Measurements from ENCODE around the gene PROB1.

- no peak for TF ChIP-seq POLR2A (IDR thresholded peaks at IDR 0.05)
- TF ChIP-seq, protein P1, sequence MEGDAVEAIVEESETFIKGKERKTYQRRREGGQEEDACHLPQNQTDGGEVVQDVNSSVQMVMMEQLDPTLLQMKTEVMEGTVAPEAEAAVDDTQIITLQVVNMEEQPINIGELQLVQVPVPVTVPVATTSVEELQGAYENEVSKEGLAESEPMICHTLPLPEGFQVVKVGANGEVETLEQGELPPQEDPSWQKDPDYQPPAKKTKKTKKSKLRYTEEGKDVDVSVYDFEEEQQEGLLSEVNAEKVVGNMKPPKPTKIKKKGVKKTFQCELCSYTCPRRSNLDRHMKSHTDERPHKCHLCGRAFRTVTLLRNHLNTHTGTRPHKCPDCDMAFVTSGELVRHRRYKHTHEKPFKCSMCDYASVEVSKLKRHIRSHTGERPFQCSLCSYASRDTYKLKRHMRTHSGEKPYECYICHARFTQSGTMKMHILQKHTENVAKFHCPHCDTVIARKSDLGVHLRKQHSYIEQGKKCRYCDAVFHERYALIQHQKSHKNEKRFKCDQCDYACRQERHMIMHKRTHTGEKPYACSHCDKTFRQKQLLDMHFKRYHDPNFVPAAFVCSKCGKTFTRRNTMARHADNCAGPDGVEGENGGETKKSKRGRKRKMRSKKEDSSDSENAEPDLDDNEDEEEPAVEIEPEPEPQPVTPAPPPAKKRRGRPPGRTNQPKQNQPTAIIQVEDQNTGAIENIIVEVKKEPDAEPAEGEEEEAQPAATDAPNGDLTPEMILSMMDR (IDR thresholded peaks at IDR 0.05) = no peak
- TF ChIP-seq EP300 (IDR thresholded peaks at IDR 0.05; ENCODE audit: low read depth) = no peak
- TF ChIP-seq POLR2AphosphoS5 (IDR thresholded peaks at IDR 0.05) = no peak
These were observed 19.8 kb upstream of the PROB1 start for GRCh38 chr5:139414581-139415130.

All from transverse colon (tissue), 4 donors.